Fibroblast of peridontal ligament (primary cell): ENCODE measurements around the gene SHKBP1.
"Not testable (repeated sequence)": the region's sequence is repeated elsewhere in the genome, so short reads cannot be mapped to it uniquely, and the experiment has no call there.

Source experiments
- DNase-seq: peaks from one replicate; pipeline ENCODE4 v3.0.0-alpha.2; 2010; ENCODE audit errors: extremely low read depth

SHKBP1 gene, protein sequence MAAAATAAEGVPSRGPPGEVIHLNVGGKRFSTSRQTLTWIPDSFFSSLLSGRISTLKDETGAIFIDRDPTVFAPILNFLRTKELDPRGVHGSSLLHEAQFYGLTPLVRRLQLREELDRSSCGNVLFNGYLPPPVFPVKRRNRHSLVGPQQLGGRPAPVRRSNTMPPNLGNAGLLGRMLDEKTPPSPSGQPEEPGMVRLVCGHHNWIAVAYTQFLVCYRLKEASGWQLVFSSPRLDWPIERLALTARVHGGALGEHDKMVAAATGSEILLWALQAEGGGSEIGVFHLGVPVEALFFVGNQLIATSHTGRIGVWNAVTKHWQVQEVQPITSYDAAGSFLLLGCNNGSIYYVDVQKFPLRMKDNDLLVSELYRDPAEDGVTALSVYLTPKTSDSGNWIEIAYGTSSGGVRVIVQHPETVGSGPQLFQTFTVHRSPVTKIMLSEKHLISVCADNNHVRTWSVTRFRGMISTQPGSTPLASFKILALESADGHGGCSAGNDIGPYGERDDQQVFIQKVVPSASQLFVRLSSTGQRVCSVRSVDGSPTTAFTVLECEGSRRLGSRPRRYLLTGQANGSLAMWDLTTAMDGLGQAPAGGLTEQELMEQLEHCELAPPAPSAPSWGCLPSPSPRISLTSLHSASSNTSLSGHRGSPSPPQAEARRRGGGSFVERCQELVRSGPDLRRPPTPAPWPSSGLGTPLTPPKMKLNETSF

GRCh38 chr19:40576585-40577451 lies at the start of gene SHKBP1:
TSS of gene SHKBP1 (plus strand) at chr19:40576873. CDS start at chr19:40576900, 27 bp downstream.
- peak; percentile 95 for DNase-seq

- DNase-seq: no peak
These were observed 48.6 kb upstream of the SHKBP1 start for GRCh38 chr19:40528078-40528477.

DNA sequence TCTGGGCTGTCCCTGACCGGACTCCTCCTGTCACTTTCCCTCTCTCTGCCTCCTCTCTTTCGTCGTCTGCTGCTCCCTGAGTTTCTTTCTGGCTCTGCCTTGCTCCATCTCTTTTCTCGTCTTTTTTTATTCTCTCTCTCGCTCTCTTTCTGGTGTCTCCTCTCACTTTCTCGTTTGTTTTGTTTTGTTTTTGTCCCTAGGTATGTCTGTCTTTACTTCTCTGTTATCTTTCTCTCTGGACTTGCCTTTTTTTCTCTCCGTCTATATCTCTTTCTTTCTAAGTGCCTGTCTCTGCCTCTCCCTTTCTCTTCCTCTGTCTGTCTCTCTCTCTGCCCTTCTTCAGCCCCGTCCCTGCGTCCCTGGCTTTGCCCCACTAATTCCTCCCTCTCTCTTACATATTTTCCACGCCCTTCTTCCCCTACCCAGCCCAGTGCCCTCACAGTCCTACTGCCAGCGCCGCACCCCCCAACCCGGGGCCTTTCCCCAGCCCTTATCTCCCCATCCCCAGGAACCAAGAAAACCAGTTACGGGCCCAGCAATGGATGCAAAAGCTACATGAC lies 48.1 kb upstream of the SHKBP1 start:
- no peak for DNase-seq

- DNase-seq: peak; percentile 66
These were observed 47.3 kb upstream of the SHKBP1 start for GRCh38 chr19:40529093-40529954.

DNA sequence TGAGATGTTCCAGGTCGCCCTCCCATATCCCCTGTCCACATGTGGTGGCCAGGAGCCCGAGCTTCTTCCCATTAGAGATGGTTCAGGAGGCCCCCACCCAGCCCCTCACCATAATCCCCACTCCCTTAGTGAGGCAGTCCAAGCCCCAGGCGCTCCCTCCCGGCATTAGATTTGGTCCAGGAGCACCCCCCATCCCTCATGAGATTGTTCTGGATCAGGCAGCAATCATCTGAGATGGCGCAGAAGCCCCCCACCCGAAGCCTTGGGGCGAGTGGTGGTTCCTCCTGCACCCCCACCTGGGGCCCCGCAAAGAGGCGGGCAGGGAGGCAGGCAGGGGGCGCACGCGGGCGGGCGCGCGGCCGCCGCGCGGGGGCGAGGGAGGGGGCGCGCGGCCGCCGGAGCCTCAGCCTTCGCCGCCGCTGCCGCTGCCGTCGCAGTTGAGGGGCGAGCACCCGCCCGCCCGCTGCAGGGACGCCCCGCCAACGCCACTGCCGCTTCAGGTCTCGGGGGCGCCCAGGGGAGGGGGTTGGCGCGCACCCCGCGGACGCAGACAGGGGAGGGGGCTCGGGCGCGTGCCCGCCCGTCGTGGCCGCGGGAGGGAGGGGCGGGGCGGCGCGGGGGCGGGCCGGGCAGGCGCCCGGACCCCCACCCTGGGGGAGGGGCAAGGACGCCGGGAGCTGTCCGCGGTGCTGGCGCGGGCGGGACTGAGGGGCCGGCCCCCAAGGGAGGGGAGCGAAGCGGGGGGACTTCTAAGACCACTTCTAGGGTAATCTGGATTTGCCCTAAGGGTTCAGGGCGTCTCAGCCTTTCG lies 46.4 kb upstream of the SHKBP1 start:
- no peak for DNase-seq

GRCh38 chr19:40533508-40533907 lies 43.2 kb upstream of the SHKBP1 start:
- no peak for DNase-seq

GRCh38 chr19:40534148-40534547 lies 42.5 kb upstream of the SHKBP1 start:
- DNase-seq: no peak

- no peak for DNase-seq
These were observed 37.6 kb upstream of the SHKBP1 start for GRCh38 chr19:40539070-40539469.

- peak; percentile 54 for DNase-seq
These were observed 34.3 kb upstream of the SHKBP1 start for GRCh38 chr19:40542202-40542859.

DNA sequence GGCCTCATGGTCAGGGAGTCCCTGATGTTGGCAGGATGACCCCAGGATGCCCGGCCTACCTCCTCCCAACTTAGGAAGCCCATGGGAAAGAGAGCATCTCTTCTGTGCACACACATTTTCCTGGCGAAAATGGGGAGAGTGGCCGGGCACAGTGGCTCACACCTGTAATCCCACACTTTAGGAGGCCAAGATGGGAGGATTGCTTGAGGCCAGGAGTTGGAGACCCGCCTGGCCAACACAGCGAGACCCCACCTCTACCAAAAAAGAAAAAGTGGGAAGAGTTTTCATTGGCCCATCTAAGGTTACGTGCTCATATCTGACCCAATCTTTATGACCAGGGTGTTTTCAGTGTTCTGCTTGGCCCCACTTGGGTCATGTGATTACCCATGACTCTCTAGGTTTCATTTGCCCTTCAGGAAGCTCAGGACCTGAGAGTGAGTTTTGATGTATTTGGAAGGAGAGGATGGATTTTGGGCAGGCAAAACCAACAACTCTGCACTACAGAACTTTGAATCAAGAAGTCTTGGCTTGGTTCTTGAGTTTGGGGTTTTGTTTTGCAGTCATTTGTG lies 33.6 kb upstream of the SHKBP1 start:
- DNase-seq: no peak

DNA sequence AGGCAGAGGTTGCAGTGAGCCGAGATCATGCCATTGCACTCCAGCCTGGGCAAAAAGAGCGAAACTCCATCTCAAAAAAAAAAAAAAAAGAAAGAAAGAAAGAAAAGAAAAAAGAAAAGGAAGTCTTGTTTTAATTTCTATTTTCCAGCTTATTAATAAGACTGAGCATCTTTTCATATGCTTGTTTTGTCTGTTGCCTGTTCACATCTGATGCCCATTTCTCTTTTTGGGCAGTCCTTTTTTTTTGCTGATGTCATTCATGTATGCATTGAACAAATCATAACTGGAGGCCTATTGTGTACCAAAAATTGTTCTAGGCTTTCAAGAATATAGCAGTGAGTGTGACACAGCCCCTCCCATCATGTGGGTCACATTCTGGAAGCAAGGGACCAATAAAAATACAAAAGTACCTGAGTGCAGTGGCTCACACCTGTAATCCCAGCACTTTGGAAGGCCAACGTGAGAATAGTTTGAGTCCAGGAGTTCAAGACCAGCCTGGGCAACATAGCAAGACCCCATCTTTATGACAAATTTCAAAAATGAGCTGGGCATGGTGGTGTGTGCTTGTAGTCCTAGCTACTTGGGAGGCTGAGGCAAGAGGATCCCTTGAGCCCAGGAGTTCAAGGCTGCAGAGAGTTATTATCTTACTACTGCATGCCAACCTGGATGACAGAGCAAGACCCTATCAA lies 30.4 kb upstream of the SHKBP1 start:
- not testable (repeated sequence) for DNase-seq

- DNase-seq: not testable (repeated sequence)
These were observed 29.5 kb upstream of the SHKBP1 start for GRCh38 chr19:40547190-40547589.

DNA sequence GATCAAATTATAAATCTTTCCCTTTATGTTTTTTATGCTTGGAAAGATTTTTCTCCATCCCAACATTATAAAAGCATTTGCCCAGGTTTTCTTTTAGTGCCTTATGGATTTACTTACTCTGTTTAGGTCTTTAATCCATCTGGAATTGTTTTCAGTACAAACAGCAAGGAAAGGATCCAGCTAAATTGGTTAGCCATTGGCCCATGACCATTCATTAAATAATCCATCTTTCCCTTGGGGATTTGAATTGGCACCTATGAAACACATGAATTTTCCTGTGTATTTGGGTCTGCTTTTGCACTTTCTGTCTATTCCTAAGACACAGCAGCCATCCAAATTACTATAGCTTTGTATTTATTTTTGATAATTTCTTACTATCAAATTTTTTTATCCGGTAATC lies 28.8 kb upstream of the SHKBP1 start:
- no peak for DNase-seq

DNA sequence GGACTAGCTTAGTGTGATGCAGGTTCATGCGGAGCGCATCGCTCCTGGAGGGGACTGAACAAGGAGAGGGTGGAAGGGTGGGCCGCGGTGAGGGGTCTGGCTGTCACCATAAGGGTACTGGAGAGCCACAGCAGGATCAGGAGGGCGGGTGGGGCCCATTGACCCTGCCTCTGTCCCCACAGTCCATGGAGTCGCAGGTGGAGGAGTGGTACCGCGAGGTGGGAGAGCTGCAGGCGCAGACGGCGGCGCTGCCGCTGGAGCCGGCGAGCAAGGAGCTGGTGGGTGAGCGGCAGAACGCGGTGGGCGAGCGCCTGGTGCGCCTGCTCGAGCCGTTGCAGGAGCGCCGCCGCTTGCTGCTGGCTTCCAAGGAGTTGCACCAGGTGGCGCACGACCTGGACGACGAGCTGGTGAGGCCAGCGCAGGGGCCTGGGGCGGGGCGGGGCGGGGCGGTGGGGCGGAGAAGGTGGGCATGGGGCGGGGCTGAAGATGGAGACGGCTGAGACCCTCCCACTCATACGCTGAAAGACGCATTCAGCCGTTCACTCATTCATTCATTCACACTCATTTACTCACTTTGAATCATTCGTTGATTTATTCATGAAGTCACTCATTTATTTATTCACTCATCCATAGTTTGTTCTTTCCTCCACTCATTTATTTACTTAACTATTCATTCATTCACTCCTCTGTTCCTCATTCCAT lies 27.5 kb upstream of the SHKBP1 start:
- DNase-seq: no peak

GRCh38 chr19:40550951-40551350 lies 25.7 kb upstream of the SHKBP1 start:
- no peak for DNase-seq

DNA sequence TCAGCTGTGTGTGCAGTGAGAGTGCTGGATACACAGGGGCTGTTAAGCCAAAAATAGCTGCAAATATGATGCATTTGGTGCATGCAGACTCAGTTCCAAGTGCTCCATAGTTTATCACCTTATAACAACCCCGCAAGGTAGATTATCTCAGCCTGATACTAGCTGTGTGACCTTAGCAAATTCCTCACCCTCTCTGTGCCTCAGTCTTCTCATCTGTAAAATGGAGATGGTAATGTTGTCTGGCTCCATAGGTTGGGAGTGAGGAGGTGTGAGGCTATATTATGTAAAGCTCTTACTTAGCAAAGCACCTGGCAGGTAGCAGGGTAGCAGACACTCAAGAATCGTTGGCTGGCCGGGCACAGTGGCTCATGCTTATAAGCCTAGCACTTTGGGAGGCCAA lies 23.8 kb upstream of the SHKBP1 start:
- DNase-seq: no peak

DNA sequence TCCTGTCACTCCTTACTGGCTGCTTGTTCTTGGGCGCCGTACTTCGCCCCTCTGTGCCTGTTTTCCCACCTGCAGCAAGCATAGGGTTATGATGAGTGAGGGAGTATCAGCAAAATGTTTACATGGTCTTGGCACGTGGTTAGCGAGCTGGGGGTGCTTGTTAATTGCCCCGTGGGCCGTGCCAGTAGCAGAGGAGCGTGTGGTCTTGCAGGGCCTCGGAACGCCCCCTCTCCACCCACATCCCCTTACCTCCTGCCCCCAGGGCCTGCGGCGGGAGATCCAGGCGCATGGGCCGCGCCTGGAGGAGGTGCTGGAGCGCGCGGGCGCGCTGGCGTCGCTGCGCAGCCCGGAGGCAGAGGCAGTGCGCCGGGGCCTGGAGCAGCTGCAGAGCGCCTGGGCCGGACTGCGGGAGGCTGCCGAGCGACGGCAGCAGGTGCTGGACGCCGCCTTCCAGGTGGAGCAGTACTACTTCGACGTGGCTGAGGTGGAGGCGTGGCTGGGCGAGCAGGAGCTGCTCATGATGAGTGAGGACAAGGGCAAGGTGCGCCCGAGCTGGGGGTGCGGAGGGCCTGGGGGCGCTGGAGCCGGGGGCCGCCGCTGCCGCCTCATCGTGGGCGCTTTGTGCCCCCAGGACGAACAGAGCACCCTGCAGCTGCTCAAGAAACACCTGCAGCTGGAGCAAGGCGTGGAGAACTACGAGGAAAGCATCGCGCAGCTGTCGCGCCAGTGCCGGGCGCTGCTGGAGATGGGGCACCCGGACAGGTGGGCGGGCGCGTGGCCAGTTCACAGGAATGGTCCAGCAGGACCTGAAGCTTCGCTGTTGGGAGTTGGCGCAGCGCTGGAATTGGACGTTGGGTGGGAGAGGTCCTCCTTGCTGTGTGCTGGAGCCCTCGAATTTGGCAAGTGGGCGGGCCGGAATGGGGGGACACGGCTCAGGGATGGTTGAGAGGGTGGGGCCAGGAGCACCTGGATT lies 22.5 kb upstream of the SHKBP1 start:
- DNase-seq: no peak
